SW 1271 (cell line): Measurements from ENCODE around the gene NEGR1.

Experiments used
- DNase-seq, 2 experiments: peaks; one replicate each; lab custom pipeline; 2025; lab: John Stamatoyannopoulos, UW

The NEGR1 gene

GRCh38 chr1:71778940-71779339 lies 503.4 kb downstream of the NEGR1 start:
- DNase-seq, result no peak

DNA sequence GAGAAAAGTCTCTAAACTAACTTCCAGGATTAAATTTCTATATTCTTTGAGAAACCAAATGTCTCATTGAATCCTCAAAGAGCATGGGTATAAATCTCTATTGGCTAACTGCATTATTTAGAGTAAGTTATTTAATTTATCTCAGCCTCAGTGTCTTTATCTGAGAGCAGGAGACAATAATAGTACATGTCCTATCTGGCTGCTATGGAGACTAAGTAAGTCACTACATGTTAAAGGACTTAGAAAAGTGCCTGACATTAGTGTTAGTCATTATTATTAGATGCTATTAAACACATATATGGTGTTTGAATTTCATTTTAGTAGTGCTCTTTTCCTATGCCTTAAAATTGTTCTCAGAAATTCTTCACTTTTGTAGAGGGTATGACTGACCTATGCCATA lies 505.2 kb downstream of the NEGR1 start:
- no peak for DNase-seq

- no peak for DNase-seq
Measured at GRCh38 chr1:71774705-71775104, 507.6 kb downstream of the NEGR1 start.

- DNase-seq, result no peak
Measured at GRCh38 chr1:71770121-71770520, 512.2 kb downstream of the NEGR1 start.

GRCh38 chr1:71766748-71767147 lies 515.6 kb downstream of the NEGR1 start:
- DNase-seq, result no peak

DNA sequence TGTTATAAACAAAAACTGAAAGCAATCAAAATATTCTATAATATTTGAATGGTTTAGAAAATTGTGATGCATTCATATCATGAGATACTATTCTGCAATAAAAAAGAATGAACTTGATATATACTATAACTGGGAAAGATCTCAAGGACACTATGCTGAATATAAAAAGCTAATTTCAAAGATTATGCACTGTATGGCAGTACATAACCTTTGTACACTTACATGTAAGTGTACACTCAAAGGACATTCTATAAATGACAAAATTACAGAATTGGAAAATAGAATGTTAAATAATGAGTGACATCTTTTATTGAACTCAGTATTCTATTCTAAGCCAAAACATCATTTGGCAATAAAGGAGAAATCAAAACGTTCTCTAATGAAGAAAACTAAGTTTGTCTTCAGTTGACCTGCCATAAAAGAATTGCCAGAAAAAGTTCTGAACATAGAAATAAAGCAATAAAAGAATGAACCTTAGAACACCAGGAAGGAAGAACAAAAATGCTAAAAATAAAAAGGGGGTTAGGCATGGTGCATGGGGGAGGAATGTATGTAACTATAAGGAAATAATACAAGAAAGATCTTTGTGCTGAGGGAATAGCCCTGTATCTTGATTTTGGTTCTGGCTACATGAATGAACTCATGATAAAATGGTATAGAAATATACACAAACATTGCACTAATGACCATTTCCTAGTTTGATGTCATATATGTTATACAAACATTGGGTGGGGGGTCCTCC lies 519.7 kb downstream of the NEGR1 start:
- DNase-seq, result no peak

DNA sequence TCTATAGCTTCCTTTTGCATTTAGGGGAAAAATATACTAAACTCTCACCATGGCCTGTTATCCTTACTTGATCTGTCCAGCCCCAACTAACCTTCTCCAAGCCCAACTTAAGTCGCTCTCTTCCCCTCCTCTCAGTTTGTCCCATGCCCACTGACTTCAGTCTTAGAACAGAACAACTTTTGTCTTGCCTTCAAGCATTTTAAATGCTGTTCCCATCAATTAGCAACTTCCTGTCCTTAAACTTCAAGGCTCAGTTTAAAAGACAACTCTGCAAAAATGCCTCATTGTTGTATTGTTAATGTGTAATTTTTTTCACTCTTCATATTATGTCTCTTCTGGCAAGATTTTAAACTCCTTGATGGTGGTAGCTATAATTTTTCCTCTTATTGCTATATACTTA lies 526.9 kb downstream of the NEGR1 start:
- no peak for DNase-seq

GRCh38 chr1:71753746-71754145 lies 528.6 kb downstream of the NEGR1 start:
- no peak for DNase-seq

DNA sequence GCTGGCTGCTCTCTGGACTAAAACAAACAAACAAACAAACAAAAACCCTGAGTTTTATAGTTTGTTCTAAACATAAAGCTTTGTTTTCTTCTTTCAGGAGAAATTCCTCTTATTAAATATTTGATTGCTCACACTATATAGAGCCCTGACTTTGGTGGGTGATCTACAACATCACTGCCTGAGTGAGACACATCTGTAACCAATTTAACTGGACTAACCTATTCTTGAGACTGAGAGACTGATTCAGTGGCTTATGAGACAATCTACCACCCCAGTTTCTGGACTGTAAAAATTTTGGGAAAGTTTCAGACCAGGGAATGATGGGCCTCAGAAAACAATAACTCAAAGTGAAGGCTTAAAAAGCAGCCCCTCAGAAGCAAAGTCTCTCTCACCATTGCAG lies 537.0 kb downstream of the NEGR1 start:
- no peak for DNase-seq

- no peak for DNase-seq
Measured at GRCh38 chr1:71743862-71744261, 538.5 kb downstream of the NEGR1 start.

DNA sequence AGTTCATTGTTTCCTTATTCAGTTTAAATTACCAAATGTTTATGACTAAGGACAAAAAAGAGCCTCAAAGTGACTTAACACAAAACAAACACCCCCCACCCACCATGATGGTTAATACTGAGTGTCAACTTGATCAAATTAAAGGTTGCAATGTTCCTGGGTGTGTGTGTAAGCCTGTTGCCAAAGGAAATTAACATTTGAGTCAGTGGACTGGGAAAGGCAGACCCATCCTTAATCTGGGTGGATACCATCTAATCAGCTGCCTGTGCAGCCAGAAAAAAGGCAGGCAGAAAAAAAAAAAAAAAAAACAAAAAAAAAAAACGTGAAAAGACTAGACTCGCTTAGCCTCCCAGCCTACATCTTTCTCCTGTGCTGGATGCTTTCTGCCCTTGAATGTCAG lies 543.4 kb downstream of the NEGR1 start:
- no peak for DNase-seq

- DNase-seq, result no peak
Measured at GRCh38 chr1:71738256-71738655, 544.1 kb downstream of the NEGR1 start.

DNA sequence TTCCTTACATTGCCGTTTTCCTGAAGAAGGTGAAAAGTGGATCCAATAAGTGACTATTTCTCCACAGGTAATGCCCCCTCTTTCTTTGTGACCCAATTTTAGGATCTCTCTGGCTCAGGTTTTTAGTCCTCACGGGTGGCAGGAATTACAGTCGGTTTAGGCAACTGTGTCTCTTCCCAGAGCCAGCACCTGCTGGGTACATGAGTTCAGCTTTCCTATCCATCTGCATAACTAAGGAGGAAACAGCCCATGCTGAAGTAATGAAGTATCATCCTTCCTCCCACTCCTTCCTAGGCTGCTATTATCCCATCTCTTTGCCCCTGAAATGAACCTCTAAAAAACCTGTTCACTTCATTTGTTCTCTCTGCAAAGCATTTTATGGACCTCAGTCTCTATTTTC lies 544.6 kb downstream of the NEGR1 start:
- DNase-seq, result no peak

- no peak for DNase-seq
Measured at GRCh38 chr1:71733121-71733520, 549.2 kb downstream of the NEGR1 start.

- no peak for DNase-seq
Measured at GRCh38 chr1:71721532-71721931, 560.8 kb downstream of the NEGR1 start.

- no peak for DNase-seq
Measured at GRCh38 chr1:71719330-71719729, 563.0 kb downstream of the NEGR1 start.

GRCh38 chr1:71717186-71717585 lies 565.2 kb downstream of the NEGR1 start:
- DNase-seq, result no peak

- no peak for DNase-seq
Measured at GRCh38 chr1:71711456-71711855, 570.9 kb downstream of the NEGR1 start.

- no peak for DNase-seq
Measured at GRCh38 chr1:71706029-71706671, 576.2 kb downstream of the NEGR1 start.

DNA sequence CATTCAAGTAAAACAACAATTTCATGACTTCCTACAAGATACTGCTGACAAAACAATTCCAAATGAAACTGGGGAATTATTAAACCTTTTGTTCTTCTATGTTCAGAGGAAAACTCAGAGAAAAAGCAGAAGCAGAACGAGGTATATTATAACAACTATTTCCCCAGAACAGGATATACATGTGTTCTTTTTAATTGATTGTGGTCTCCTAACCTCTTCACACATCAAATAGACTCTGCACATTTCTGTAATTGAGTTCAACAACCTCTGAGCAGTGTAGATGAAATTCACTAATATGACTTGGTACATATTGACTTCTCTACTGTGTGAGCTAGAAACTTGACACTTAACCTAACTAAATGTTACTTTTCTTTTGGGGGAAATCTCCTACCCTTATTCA lies 584.2 kb downstream of the NEGR1 start:
- no peak for DNase-seq

GRCh38 chr1:71695821-71696220 lies 586.5 kb downstream of the NEGR1 start:
- DNase-seq, result no peak

DNA sequence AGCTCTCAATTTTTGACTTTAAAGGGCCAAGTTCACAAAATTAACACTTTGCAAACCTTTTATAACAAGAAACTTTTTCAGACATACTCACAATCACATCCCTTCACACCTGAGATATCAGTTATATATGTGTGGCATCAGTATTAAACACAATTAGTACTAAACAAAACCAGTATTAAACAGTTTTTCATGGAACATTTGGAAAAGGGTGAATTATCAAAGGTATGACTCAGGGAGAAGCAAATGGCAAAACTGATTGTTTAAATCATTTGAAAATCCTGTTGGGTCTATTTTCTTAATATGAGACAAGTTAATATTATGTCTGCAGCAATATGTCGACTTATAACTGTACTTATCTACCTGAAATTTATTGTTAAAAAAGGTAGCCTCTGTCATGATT lies 587.3 kb downstream of the NEGR1 start:
- DNase-seq, result no peak

DNA sequence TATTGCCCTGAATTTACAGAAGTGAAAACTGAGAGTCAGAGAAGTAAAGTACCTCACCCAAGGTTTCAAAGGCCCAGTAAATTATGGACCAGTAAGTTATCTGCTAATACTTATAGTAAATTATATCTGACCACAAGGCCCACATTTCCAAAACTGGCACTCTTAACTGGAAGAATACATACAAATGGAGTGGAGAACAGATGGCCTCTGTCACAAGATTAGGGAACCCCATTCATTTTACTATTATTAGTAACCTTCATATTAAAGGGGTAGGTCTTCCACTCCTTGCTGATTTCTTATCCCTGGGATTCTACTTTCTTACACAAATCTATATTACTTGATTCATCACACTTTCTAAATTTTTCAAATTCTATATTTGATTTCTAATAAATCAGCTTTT lies 588.8 kb downstream of the NEGR1 start:
- no peak for DNase-seq

- no peak for DNase-seq
Measured at GRCh38 chr1:71689635-71690034, 592.7 kb downstream of the NEGR1 start.
